Liver (tissue), 9 donors: ENCODE measurements around the gene TGM2. TPM values are rescaled to one million over a fixed set of nuclear protein-coding genes. Genes with fewer than 3 reads are reported as not detected.

Experiments used
- DNase-seq: peaks from one replicate; pipeline ENCODE4 v3.0.0-alpha.2; 2017; ENCODE audit warnings: low spot score
- H3K27ac ChIP-seq, 2 donors: one replicate each; pipeline ENCODE4 v1.7.0; 2013; ENCODE audit warnings: inconsistent platforms in 2 of 2, low read length in 2 of 2, control low read depth in 1 of 2, low read depth in 1 of 2, mild to moderate bottlenecking in 1 of 2
- H3K27me3 ChIP-seq, 4 donors: one replicate each; pipeline versions ENCODE4 v1.6.1 to v1.7.0; 2013; ENCODE audit warnings: low read length in 3 of 4, inconsistent platforms in 1 of 4, mild to moderate bottlenecking in 1 of 4, moderate library complexity in 1 of 4; ENCODE audit not compliant: control insufficient read depth in 4 of 4, insufficient read depth in 4 of 4
- H3K36me3 ChIP-seq, 4 donors: one replicate each; pipeline versions ENCODE4 v1.6.1 to v1.7.0; 2013; ENCODE audit warnings: low read length in 3 of 4, mild to moderate bottlenecking in 3 of 4, low read depth in 1 of 4, moderate library complexity in 1 of 4; ENCODE audit not compliant: control insufficient read depth in 4 of 4, insufficient read depth in 3 of 4
- H3K4me1 ChIP-seq, 4 donors: one replicate each; pipeline versions ENCODE4 v1.6.1 to v1.7.0; 2013; ENCODE audit warnings: low read length in 3 of 4, mild to moderate bottlenecking in 3 of 4, moderate library complexity in 1 of 4; ENCODE audit not compliant: control insufficient read depth in 4 of 4, insufficient read depth in 4 of 4
- H3K4me3 ChIP-seq, 3 donors: one replicate each; pipeline versions ENCODE4 v1.6.1 to v1.7.0; 2013; ENCODE audit warnings: low read length in 3 of 3, control low read depth in 1 of 3, low read depth in 1 of 3, mild to moderate bottlenecking in 1 of 3
- H3K9ac ChIP-seq, 2 donors: one replicate each; pipeline ENCODE4 v1.7.0; 2013; ENCODE audit warnings: low read length in 2 of 2, mild to moderate bottlenecking in 2 of 2, moderate library complexity in 2 of 2, control low read depth in 1 of 2, low read depth in 1 of 2
- H3K9me3 ChIP-seq, 4 donors: one replicate each; pipeline versions ENCODE4 v1.6.1 to v1.7.0; 2013; ENCODE audit warnings: low read length in 3 of 4; ENCODE audit not compliant: control insufficient read depth in 4 of 4
- ATF3 ChIP-seq: IDR thresholded peaks from 2 replicates; pipeline ENCODE4 v1.6.1; 2016; ENCODE audit warnings: antibody characterized with exemption
- EGR1 ChIP-seq, 2 donors: IDR thresholded peaks; 2 replicates each; pipeline ENCODE4 v1.6.1; 2016 to 2018; ENCODE audit warnings: antibody characterized with exemption in 2 of 2, low read depth in 2 of 2
- FOXA1 ChIP-seq: IDR thresholded peaks from 2 replicates; pipeline ENCODE4 v1.6.1; 2016; ENCODE audit warnings: antibody characterized with exemption
- FOXA2 ChIP-seq: IDR thresholded peaks from 2 replicates; pipeline ENCODE4 v1.6.1; 2016; ENCODE audit warnings: antibody characterized with exemption
- GABPA ChIP-seq, 2 donors: IDR thresholded peaks in 1 of 2; conservative IDR thresholded peaks in 1 of 2; 2 replicates each; pipeline ENCODE4 v1.6.1; 2016; ENCODE audit warnings: antibody characterized with exemption in 2 of 2, mild to moderate bottlenecking in 1 of 2, moderate library complexity in 1 of 2
- HNF4A ChIP-seq, 2 donors: conservative IDR thresholded peaks; 2 replicates each; pipeline ENCODE4 v1.6.1; 2016; ENCODE audit warnings: antibody characterized with exemption in 2 of 2, mild to moderate bottlenecking in 2 of 2
- HNF4G ChIP-seq: IDR thresholded peaks from 2 replicates; pipeline ENCODE4 v1.6.1; 2016; ENCODE audit warnings: antibody characterized with exemption
- JUND ChIP-seq, 2 donors: IDR thresholded peaks; 2 replicates each; pipeline ENCODE4 v1.6.1; 2016; ENCODE audit warnings: antibody characterized with exemption in 2 of 2
- NR2F2 ChIP-seq: IDR thresholded peaks from 2 replicates; pipeline ENCODE4 v1.6.1; 2016; ENCODE audit warnings: antibody characterized with exemption
- RAD21 ChIP-seq, 2 donors: IDR thresholded peaks; 2 replicates each; pipeline ENCODE4 v1.6.1; 2016; ENCODE audit warnings: antibody characterized with exemption in 2 of 2, mild to moderate bottlenecking in 2 of 2
- REST ChIP-seq: IDR thresholded peaks from 2 replicates; pipeline ENCODE4 v1.6.1; 2016; ENCODE audit warnings: antibody characterized with exemption, mild to moderate bottlenecking
- RXRA ChIP-seq, 2 donors: IDR thresholded peaks; 2 replicates each; pipeline ENCODE4 v1.6.1; 2017 to 2018; ENCODE audit warnings: antibody characterized with exemption in 2 of 2, mild to moderate bottlenecking in 1 of 2
- SP1 ChIP-seq: IDR thresholded peaks from 2 replicates; pipeline ENCODE4 v1.6.1; 2018; ENCODE audit warnings: antibody characterized with exemption, mild to moderate bottlenecking
- TAF1 ChIP-seq: conservative IDR thresholded peaks from 2 replicates; pipeline ENCODE4 v1.6.1; 2016; ENCODE audit warnings: antibody characterized with exemption, mild to moderate bottlenecking
- YY1 ChIP-seq: IDR thresholded peaks from 2 replicates; pipeline ENCODE4 v1.6.1; 2016; ENCODE audit warnings: antibody characterized with exemption, mild to moderate bottlenecking
- WGBS: extraction: QIAGEN DNeasy Blood & Tissue Kit; methylation state at CpG from one replicate; pipeline ENCODE4 v1.1.7; 2013; 5-methylcytosine and 5-hydroxymethylcytosine counted together
- polyA plus RNA-seq, 2 donors: library from polyadenylated mRNA; stranded (reverse) in 1 of 2; unstranded in 1 of 2; fragments of 200-250 nt in 1 of 2; fragments of >200 nt in 1 of 2; fragmentation: Nextera tagmentation in 1 of 2; extraction: Ambion mirVana in 1 of 2; gene quantifications; one replicate each; pipeline versions ENCODE4 v1.2.1 to v1.2.3, GENCODE V29; 2013 to 2015
- total RNA-seq, 2 donors: library from RNA; depleted of rRNA; stranded (reverse); fragments of >200 nt; gene quantifications; one replicate each; pipeline ENCODE4 v1.2.3, GENCODE V29; 2014
- TF ChIP-seq, protein P1 (sequence below): IDR thresholded peaks from 2 replicates; pipeline ENCODE4 v1.6.1; 2016; ENCODE audit warnings: antibody characterized with exemption
- TF ChIP-seq, protein P2 (sequence below): IDR thresholded peaks from 2 replicates; pipeline ENCODE4 v1.6.1; 2016; ENCODE audit warnings: antibody characterized with exemption
- TF ChIP-seq, protein P3 (sequence below): fragments of 150-350 bp; IDR thresholded peaks from 2 replicates; pipeline ENCODE4 v1.5.1; 2017; ENCODE audit warnings: improper control_type of control experiment, low read depth, low read length; ENCODE audit not compliant: missing input control
- donor health status: healthy.
- donor health status: healthy.
- donor health status: healthy.
- donor health status: healthy.
- donor health status: healthy.

The TGM2 gene
- total and polyA plus RNA-seq, 4 donors, result 106 to 375 (median 190) TPM

DNA sequence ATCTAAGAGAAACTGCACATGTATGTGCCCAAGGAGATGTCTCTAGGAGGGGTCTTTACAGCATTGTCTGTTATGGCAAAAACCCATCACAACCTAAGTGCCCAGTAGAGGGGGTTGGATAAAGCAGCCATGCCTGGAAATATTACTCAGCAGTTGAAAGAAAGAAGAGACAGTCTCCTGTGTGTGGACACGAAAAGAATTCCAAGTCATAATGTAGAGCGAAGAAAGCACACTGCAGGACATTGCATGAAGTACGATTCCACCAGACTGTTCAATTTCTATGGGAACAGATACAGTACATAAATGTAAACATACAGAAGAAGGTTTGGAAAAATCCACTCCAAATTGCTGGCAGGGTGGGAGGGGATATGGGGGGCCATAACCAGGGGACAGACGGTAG lies 7.3 kb upstream of the TGM2 start:
- no peaks in the 10 kb centered on the region for H3K9me3 ChIP-seq
- no peaks in the 10 kb centered on the region for H3K27me3 ChIP-seq
- 84% methylated on average over 4 of the region's 4 CpGs for WGBS
- no peak overlapping the region for H3K4me3 ChIP-seq
- no peak overlapping the region for H3K9ac ChIP-seq
- no peak overlapping the region for H3K27ac ChIP-seq
- no peak for DNase-seq
- TF ChIP-seq TAF1 (no peak), SP1 (no peak), RAD21 (IDR thresholded peaks at IDR 0.05) (no peak)
- H3K36me3 ChIP-seq, result no peaks in the 10 kb centered on the region
- peaks cover 4 to 24% (median 18%) of the 10 kb centered on the region in 4 donors for H3K4me1 ChIP-seq

DNA sequence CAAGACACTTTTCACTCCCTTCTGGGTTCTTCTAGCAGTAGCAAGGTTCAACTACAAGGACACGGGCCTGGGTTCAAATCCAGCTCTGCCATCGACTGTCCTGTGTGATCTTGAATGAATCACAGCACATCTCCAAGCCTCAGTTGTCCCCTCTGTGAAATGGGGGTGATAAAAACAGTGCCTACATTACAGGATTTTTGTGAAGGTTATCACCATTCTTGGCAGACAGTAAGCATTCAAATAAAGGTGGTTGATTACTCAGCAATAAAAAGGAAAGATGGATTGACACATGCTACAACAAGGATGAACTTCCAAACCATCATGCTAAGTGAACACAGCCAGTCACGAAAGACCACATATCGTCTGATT lies 6.6 kb upstream of the TGM2 start:
- TF ChIP-seq HNF4G, result no peak
- TF ChIP-seq REST, result no peak
- TF ChIP-seq, protein P1, sequence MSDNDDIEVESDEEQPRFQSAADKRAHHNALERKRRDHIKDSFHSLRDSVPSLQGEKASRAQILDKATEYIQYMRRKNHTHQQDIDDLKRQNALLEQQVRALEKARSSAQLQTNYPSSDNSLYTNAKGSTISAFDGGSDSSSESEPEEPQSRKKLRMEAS, result no peak
- TF ChIP-seq ATF3, result no peak
- no peak for TF ChIP-seq SP1
- no peak for TF ChIP-seq JUND (IDR thresholded peaks at IDR 0.05)
- TF ChIP-seq, protein P2, sequence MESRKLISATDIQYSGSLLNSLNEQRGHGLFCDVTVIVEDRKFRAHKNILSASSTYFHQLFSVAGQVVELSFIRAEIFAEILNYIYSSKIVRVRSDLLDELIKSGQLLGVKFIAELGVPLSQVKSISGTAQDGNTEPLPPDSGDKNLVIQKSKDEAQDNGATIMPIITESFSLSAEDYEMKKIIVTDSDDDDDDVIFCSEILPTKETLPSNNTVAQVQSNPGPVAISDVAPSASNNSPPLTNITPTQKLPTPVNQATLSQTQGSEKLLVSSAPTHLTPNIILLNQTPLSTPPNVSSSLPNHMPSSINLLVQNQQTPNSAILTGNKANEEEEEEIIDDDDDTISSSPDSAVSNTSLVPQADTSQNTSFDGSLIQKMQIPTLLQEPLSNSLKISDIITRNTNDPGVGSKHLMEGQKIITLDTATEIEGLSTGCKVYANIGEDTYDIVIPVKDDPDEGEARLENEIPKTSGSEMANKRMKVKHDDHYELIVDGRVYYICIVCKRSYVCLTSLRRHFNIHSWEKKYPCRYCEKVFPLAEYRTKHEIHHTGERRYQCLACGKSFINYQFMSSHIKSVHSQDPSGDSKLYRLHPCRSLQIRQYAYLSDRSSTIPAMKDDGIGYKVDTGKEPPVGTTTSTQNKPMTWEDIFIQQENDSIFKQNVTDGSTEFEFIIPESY, result no peak
- no peak for TF ChIP-seq YY1
- TF ChIP-seq FOXA1, result no peak
- TF ChIP-seq HNF4A (conservative IDR thresholded peaks at IDR 0.05), result no peak
- TF ChIP-seq, protein P3, sequence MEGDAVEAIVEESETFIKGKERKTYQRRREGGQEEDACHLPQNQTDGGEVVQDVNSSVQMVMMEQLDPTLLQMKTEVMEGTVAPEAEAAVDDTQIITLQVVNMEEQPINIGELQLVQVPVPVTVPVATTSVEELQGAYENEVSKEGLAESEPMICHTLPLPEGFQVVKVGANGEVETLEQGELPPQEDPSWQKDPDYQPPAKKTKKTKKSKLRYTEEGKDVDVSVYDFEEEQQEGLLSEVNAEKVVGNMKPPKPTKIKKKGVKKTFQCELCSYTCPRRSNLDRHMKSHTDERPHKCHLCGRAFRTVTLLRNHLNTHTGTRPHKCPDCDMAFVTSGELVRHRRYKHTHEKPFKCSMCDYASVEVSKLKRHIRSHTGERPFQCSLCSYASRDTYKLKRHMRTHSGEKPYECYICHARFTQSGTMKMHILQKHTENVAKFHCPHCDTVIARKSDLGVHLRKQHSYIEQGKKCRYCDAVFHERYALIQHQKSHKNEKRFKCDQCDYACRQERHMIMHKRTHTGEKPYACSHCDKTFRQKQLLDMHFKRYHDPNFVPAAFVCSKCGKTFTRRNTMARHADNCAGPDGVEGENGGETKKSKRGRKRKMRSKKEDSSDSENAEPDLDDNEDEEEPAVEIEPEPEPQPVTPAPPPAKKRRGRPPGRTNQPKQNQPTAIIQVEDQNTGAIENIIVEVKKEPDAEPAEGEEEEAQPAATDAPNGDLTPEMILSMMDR, result no peak
- TF ChIP-seq FOXA2, result no peak
- no peak for TF ChIP-seq TAF1
- no peak for TF ChIP-seq RXRA (IDR thresholded peaks at IDR 0.05)
- TF ChIP-seq NR2F2, result no peak
- TF ChIP-seq RAD21 (IDR thresholded peaks at IDR 0.05), result no peak
- TF ChIP-seq EGR1 (IDR thresholded peaks at IDR 0.05; ENCODE audit: low read depth in 2 of 2), result no peak
- no peak for TF ChIP-seq GABPA (IDR thresholded peaks at IDR 0.05 in 1 of 2, conservative IDR thresholded peaks at IDR 0.05 in 1 of 2)
- Histone ChIP-seq H3K27me3 (no peaks in the 10 kb centered on the region), H3K4me3 (no peak overlapping the region), H3K9me3 (no peaks in the 10 kb centered on the region), H3K27ac (no peak overlapping the region), H3K36me3 (no peaks in the 10 kb centered on the region), H3K9ac (no peak overlapping the region), H3K4me1 (peaks cover 5 to 31% (median 22%) of the 10 kb centered on the region in 4 donors)
- 89% methylated on average over 4 of the region's 4 CpGs for WGBS
- no peak for DNase-seq
